HUES48 (cell line): Measurements from ENCODE around the gene EEPD1.

Source experiments
- H3K27ac ChIP-seq: one replicate; pipeline ENCODE4 v1.7.0; 2013; ENCODE audit warnings: low read depth, low read length, inconsistent platforms
- H3K27me3 ChIP-seq: 2 replicates; pipeline ENCODE4 v1.6.1; 2013; ENCODE audit warnings: mild to moderate bottlenecking, low read length; ENCODE audit not compliant: control insufficient read depth, insufficient read depth
- H3K36me3 ChIP-seq: 2 replicates; pipeline ENCODE4 v1.6.1; 2013; ENCODE audit warnings: low read length; ENCODE audit not compliant: control insufficient read depth, insufficient read depth
- H3K4me1 ChIP-seq: 2 replicates; pipeline ENCODE4 v1.6.1; 2013; ENCODE audit warnings: mild to moderate bottlenecking, low read length; ENCODE audit not compliant: control insufficient read depth, insufficient read depth
- H3K4me3 ChIP-seq: 2 replicates; pipeline ENCODE4 v1.5.1; 2013; ENCODE audit warnings: mild to moderate bottlenecking, low read depth, low read length
- H3K9ac ChIP-seq: 2 replicates; pipeline ENCODE4 v1.6.1; 2013; ENCODE audit warnings: mild to moderate bottlenecking, low read depth, low read length, moderate library complexity
- H3K9me3 ChIP-seq: 2 replicates; pipeline ENCODE4 v1.6.1; 2013; ENCODE audit warnings: low read length; ENCODE audit not compliant: control insufficient read depth, insufficient read depth

EEPD1 gene

GRCh38 chr7:36198854-36199266 lies 45.8 kb downstream of the EEPD1 start:
- no peak overlapping the region for H3K4me3 ChIP-seq
- no peak overlapping the region for H3K9ac ChIP-seq
- H3K36me3 ChIP-seq = no peaks in the 10 kb centered on the region
- no peaks in the 10 kb centered on the region for H3K9me3 ChIP-seq
- no peak overlapping the region for H3K27ac ChIP-seq
- no peaks in the 10 kb centered on the region for H3K4me1 ChIP-seq
- H3K27me3 ChIP-seq = no peaks in the 10 kb centered on the region

GRCh38 chr7:36199329-36199728 lies 46.3 kb downstream of the EEPD1 start:
- H3K36me3 ChIP-seq = no peaks in the 10 kb centered on the region
- no peak overlapping the region for H3K27ac ChIP-seq
- no peak overlapping the region for H3K4me3 ChIP-seq
- no peaks in the 10 kb centered on the region for H3K4me1 ChIP-seq
- no peaks in the 10 kb centered on the region for H3K27me3 ChIP-seq
- no peak overlapping the region for H3K9ac ChIP-seq
- no peaks in the 10 kb centered on the region for H3K9me3 ChIP-seq

- H3K27ac ChIP-seq = no peak overlapping the region
- H3K4me1 ChIP-seq = no peaks in the 10 kb centered on the region
- H3K27me3 ChIP-seq = no peaks in the 10 kb centered on the region
- no peak overlapping the region for H3K4me3 ChIP-seq
- H3K36me3 ChIP-seq = no peaks in the 10 kb centered on the region
- H3K9me3 ChIP-seq = no peaks in the 10 kb centered on the region
- no peak overlapping the region for H3K9ac ChIP-seq
Observed at GRCh38 chr7:36201122-36201723, 48.2 kb downstream of the EEPD1 start.

GRCh38 chr7:36202398-36202797 lies 49.3 kb downstream of the EEPD1 start:
- no peaks in the 10 kb centered on the region for H3K9me3 ChIP-seq
- H3K4me1 ChIP-seq = no peaks in the 10 kb centered on the region
- no peaks in the 10 kb centered on the region for H3K27me3 ChIP-seq
- no peak overlapping the region for H3K9ac ChIP-seq
- H3K27ac ChIP-seq = no peak overlapping the region
- H3K4me3 ChIP-seq = no peak overlapping the region
- no peaks in the 10 kb centered on the region for H3K36me3 ChIP-seq

- H3K27ac ChIP-seq = no peak overlapping the region
- no peaks in the 10 kb centered on the region for H3K4me1 ChIP-seq
- no peak overlapping the region for H3K4me3 ChIP-seq
- no peaks in the 10 kb centered on the region for H3K36me3 ChIP-seq
- no peaks in the 10 kb centered on the region for H3K9me3 ChIP-seq
- no peak overlapping the region for H3K9ac ChIP-seq
- no peaks in the 10 kb centered on the region for H3K27me3 ChIP-seq
Observed at GRCh38 chr7:36203071-36203790, 50.2 kb downstream of the EEPD1 start.

GRCh38 chr7:36204044-36204663 lies 51.1 kb downstream of the EEPD1 start:
- Histone ChIP-seq H3K4me1 (no peaks in the 10 kb centered on the region), H3K9me3 (no peaks in the 10 kb centered on the region), H3K4me3 (no peak overlapping the region), H3K27me3 (no peaks in the 10 kb centered on the region), H3K36me3 (no peaks in the 10 kb centered on the region), H3K9ac (no peak overlapping the region), H3K27ac (no peak overlapping the region)

GRCh38 chr7:36204929-36205635 lies 52.0 kb downstream of the EEPD1 start:
- no peak overlapping the region for H3K4me3 ChIP-seq
- H3K9ac ChIP-seq = no peak overlapping the region
- no peak overlapping the region for H3K27ac ChIP-seq
- H3K9me3 ChIP-seq = no peaks in the 10 kb centered on the region
- H3K27me3 ChIP-seq = no peaks in the 10 kb centered on the region
- no peaks in the 10 kb centered on the region for H3K4me1 ChIP-seq
- no peaks in the 10 kb centered on the region for H3K36me3 ChIP-seq

- H3K9ac ChIP-seq = no peak overlapping the region
- H3K27ac ChIP-seq = no peak overlapping the region
Observed at GRCh38 chr7:36205803-36206202, 52.7 kb downstream of the EEPD1 start.

GRCh38 chr7:36207451-36208291 lies 54.6 kb downstream of the EEPD1 start:
- H3K4me3 ChIP-seq = no peak overlapping the region
- H3K36me3 ChIP-seq = no peaks in the 10 kb centered on the region
- no peaks in the 10 kb centered on the region for H3K9me3 ChIP-seq
- H3K9ac ChIP-seq = no peak overlapping the region
- H3K27ac ChIP-seq = no peak overlapping the region
- H3K27me3 ChIP-seq = no peaks in the 10 kb centered on the region
- H3K4me1 ChIP-seq = no peaks in the 10 kb centered on the region

More at GRCh38 chr7:36205803-36206202, 52.7 kb downstream of the EEPD1 start:
- Histone ChIP-seq H3K4me3 (no peak overlapping the region), H3K4me1 (no peaks in the 10 kb centered on the region), H3K9me3 (no peaks in the 10 kb centered on the region), H3K36me3 (no peaks in the 10 kb centered on the region), H3K27me3 (no peaks in the 10 kb centered on the region)

GRCh38 chr7:36208426-36208825 lies 55.4 kb downstream of the EEPD1 start:
- no peaks in the 10 kb centered on the region for H3K9me3 ChIP-seq
- no peak overlapping the region for H3K4me3 ChIP-seq
- no peaks in the 10 kb centered on the region for H3K27me3 ChIP-seq
- H3K9ac ChIP-seq = no peak overlapping the region
- H3K27ac ChIP-seq = no peak overlapping the region
- H3K4me1 ChIP-seq = no peaks in the 10 kb centered on the region
- no peaks in the 10 kb centered on the region for H3K36me3 ChIP-seq
